ENCODE measurements around the gene SF3B4.

DNA sequence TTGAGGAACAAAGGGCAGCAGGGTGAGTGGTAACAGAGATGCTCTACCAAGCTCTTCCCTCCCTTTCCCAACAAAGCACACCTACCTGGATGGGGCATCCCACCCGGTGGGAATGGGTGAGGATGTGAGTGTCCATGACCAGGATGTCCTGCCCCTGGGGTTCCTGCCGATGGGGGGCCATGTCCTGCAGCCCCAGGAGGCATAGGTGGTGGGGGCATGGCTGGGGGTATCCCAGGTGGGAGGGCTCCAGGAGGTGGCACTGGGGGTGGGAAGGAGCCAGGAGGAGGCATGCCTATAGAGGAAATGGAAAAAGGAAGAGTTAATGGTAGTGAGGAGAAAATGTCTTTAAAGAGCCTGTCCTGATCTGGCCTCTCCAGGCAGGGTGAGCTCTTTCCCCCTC is 1.9 kb downstream of the SF3B4 start:
- no peak for TF ChIP-seq FOXA1 (IDR thresholded peaks at IDR 0.05)
- no peak for TF ChIP-seq ARNT (IDR thresholded peaks at IDR 0.05)
- no peak for TF ChIP-seq ZNF384 (IDR thresholded peaks at IDR 0.05)

All from HEK293T (cell line).